ENCODE measurements around the gene KRT1. TPM values are rescaled to one million over a fixed set of nuclear protein-coding genes. Genes with fewer than 3 reads are reported as not detected.

KRT1 gene
- total RNA-seq, 2 experiments from 2014 or later = not detected

DNA sequence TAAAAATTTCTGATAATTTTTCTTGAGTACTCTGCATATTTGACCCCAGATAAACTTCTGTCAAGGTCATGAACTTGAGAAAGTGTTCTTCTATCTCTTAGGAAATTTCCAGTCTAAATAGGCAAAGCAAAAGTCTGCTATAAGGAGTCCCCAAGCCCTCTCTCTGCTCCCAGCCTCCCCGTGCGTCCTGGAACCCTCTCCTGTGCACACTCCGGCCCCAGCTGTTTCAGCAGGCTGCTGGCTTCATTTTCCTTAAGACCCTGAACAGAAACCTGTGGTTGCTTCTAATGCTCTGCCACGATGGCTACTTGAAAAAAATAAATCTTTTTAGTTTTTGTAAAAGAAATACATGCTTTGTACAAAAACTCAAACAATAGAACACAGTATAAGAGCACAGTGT is 42.9 kb downstream of the KRT1 start:
- H3K36me3 Mint-ChIP-seq (ENCODE audit: low read depth) = no peaks in the 10 kb centered on the region
- no peak for DNase-seq
- no peaks in the 10 kb centered on the region for H3K27me3 Mint-ChIP-seq (ENCODE audit: low read depth)
- intact Hi-C loops (cut with micrococcal nuclease) = no loop called here
- H3K4me3 Mint-ChIP-seq = no peak overlapping the region
- no peaks in the 10 kb centered on the region for H3K9me3 Mint-ChIP-seq
- H3K27ac Mint-ChIP-seq = no peak overlapping the region
- CTCF ChIA-PET = no interaction called here
- peaks cover 47% of the 10 kb centered on the region for H3K4me1 Mint-ChIP-seq (ENCODE audit: low read depth)

DNA sequence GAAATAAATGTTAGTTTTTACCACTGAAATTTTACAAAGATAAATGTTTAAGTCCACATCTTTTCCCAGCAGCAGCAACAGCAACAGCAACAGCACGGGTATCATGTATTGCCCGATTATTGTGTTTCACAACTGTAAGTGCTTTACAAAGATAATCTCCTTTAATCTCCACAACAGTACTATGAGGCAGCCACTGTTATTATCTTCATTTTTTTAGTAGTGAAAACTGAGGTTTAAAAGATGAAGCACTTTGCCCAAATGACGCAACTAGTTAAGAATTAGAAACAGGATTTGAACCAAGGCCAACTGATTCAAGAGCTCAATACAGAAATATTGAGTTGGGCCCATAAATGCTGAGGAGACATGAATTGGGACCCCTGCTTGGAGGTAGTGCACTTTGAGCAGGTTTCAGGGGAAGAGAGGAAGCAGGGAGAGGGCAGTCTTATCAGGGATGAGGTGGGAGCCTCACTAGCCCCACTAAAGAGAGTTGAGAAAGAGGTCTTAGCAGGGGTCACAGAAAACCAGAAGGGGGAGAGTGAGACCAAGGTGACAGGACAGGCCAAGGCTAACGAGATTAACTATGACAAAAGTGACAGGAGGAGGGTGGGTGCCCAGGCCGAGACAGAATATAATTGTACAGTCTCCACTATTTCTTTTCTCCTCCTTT is 43.5 kb downstream of the KRT1 start:
- H3K36me3 Mint-ChIP-seq (ENCODE audit: low read depth) = no peaks in the 10 kb centered on the region
- intact Hi-C loops (cut with micrococcal nuclease) = no loop called here
- CTCF ChIA-PET = no interaction called here
- DNase-seq = no peak
- H3K27ac Mint-ChIP-seq = no peak overlapping the region
- no peaks in the 10 kb centered on the region for H3K27me3 Mint-ChIP-seq (ENCODE audit: low read depth)
- no peaks in the 10 kb centered on the region for H3K9me3 Mint-ChIP-seq
- H3K4me3 Mint-ChIP-seq = no peak overlapping the region
- peaks cover 47% of the 10 kb centered on the region for H3K4me1 Mint-ChIP-seq (ENCODE audit: low read depth)

DNA sequence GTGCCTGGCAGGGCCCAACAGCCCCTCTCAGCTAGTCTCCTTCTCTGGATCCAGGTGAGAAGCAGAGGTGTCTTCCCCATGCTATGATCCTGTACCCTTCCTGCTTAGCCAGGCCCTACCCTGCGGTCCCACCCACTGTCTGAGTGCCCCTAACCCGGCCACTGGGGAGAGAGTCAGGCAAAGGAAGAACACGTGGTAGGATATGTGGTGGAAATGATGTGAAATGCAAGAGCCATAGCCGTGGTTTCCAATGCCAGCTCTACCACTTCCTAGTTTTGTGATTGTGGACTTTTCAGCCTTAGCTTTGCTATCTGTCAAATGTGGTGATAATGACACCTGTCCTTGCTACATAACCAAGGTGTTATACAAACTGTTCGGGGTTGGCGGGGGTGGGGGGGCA is 44.0 kb downstream of the KRT1 start:
- no peaks in the 10 kb centered on the region for H3K36me3 Mint-ChIP-seq (ENCODE audit: low read depth)
- H3K9me3 Mint-ChIP-seq = no peaks in the 10 kb centered on the region
- H3K27me3 Mint-ChIP-seq (ENCODE audit: low read depth) = no peaks in the 10 kb centered on the region
- intact Hi-C loops (cut with micrococcal nuclease) = no loop called here
- CTCF ChIA-PET = interaction anchor here (0.8 kb wide), 1 partner anchor 127 kb away, joined by 3 read pairs; no protein-coding TSS in a partner anchor
- DNase-seq = no peak
- no peak overlapping the region for H3K27ac Mint-ChIP-seq
- no peak overlapping the region for H3K4me3 Mint-ChIP-seq
- H3K4me1 Mint-ChIP-seq (ENCODE audit: low read depth) = peaks cover 47% of the 10 kb centered on the region

DNA sequence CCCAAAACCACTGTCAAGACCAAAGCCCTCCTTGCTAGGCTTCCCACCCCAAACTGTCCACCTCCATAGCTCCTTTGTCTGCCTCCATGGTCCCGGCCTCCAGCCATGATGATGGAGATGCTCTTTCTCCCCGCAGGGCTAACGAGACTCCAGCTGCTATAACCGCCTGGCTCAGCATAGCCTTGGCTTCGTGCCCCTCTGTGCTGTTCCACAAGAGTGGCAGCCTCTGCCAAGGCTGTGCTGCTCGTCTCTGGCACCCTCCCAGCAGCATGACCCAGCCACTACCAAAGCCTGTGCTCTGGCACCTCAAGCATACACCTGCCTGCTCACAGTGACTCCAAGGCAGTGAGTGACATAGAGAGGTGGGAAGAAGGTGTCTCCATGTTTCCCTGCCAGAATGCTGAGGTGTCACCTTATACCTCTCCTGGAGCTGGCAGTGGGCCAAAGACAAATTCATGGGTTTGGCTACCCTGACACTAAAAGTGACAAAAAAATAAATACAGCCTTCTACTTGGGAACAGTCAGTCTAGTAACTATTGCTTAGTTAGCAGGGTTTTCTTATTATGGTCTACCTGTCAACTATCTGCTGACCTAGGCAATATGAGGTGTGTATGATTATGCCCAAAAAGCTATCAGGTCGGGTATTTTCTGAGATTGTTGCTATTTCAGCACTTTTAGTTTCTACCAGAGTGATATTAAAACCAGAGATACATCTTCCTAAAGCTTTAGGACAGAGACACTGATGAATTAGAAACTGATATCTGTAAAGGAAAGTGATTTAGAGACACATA is 45.7 kb downstream of the KRT1 start:
- Mint-ChIP-seq H3K27ac (no peak overlapping the region), H3K4me1 (ENCODE audit: low read depth) (peaks cover 58% of the 10 kb centered on the region)
- CTCF ChIA-PET = interaction anchor here (0.7 to 1.5 kb wide), 3 partner anchors 46 to 236 kb away, joined by 3 to 5 read pairs (median 4); no protein-coding TSS in a partner anchor

DNA sequence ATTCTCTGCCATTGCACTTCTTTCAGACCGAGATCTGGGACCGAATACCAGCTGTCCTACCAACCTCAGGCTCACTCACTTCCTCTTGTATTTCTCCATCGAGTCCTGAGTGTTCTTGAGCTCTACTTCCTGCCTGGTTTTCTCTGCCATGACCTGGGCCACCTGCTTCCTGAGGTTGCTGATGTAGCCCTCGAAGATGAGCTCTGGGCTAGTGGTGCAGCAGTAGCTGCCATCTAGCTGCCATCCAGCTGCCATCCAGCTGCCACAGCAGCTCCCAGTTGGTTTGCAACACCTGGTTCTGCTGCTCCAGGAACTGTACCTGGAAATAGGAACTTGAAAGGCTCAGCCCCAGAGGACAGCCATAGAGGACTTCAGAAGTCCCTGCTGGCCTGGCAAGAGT is 46.8 kb downstream of the KRT1 start:
- intact Hi-C loops (cut with micrococcal nuclease) = loop anchor here (2.0 kb wide), 1 partner anchor 51 kb away; no protein-coding TSS in a partner anchor
- Mint-ChIP-seq H3K4me3 (peak overlapping the region; percentile 41), H3K9me3 (no peaks in the 10 kb centered on the region), H3K36me3 (ENCODE audit: low read depth) (no peaks in the 10 kb centered on the region), H3K27ac (peak overlapping the region; percentile 66), H3K27me3 (ENCODE audit: low read depth) (no peaks in the 10 kb centered on the region), H3K4me1 (ENCODE audit: low read depth) (peaks cover 64% of the 10 kb centered on the region)
- DNase-seq = peak; percentile 67
- CTCF ChIA-PET = interaction anchor here (0.6 to 1.5 kb wide), 4 partner anchors 27 to 276 kb away, joined by 3 to 6 read pairs (median 5); no protein-coding TSS in a partner anchor

More for the DNA sequence above, 45.7 kb downstream of the KRT1 start:
- DNase-seq = no peak
- Mint-ChIP-seq H3K4me3 (no peak overlapping the region), H3K9me3 (no peaks in the 10 kb centered on the region), H3K27me3 (ENCODE audit: low read depth) (no peaks in the 10 kb centered on the region), H3K36me3 (ENCODE audit: low read depth) (no peaks in the 10 kb centered on the region)
- intact Hi-C loops (cut with micrococcal nuclease) = no loop called here

DNA sequence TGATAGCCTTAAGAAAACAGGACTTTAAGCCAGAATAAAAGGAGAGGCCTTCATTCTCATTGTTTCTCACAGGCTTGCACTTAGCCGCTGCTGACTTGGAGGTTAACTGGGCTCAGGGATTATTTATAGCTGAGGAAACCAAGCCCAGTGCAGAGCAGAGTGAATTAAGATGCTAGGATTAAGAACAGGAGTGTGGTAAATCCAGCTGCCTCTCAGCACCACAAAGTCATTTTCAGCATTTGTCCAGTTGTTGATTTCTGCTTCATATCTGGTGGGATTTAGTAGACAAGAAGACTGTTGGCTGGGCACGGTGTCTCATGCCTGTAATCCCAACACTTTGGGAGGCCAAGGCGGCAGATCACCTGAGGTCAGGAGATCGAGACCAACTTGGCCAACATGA is 47.6 kb downstream of the KRT1 start:
- intact Hi-C loops (cut with micrococcal nuclease) = loop anchor here (2.0 kb wide), 1 partner anchor 50 kb away; no protein-coding TSS in a partner anchor
- Mint-ChIP-seq H3K27ac (no peak overlapping the region), H3K4me1 (ENCODE audit: low read depth) (peaks cover 66% of the 10 kb centered on the region), H3K27me3 (ENCODE audit: low read depth) (no peaks in the 10 kb centered on the region), H3K4me3 (no peak overlapping the region), H3K36me3 (ENCODE audit: low read depth) (no peaks in the 10 kb centered on the region), H3K9me3 (no peaks in the 10 kb centered on the region)
- no peak for DNase-seq
- CTCF ChIA-PET = interaction anchor here (1.0 to 1.1 kb wide), 2 partner anchors 15 to 26 kb away, joined by 4 to 6 read pairs; no protein-coding TSS in a partner anchor

DNA sequence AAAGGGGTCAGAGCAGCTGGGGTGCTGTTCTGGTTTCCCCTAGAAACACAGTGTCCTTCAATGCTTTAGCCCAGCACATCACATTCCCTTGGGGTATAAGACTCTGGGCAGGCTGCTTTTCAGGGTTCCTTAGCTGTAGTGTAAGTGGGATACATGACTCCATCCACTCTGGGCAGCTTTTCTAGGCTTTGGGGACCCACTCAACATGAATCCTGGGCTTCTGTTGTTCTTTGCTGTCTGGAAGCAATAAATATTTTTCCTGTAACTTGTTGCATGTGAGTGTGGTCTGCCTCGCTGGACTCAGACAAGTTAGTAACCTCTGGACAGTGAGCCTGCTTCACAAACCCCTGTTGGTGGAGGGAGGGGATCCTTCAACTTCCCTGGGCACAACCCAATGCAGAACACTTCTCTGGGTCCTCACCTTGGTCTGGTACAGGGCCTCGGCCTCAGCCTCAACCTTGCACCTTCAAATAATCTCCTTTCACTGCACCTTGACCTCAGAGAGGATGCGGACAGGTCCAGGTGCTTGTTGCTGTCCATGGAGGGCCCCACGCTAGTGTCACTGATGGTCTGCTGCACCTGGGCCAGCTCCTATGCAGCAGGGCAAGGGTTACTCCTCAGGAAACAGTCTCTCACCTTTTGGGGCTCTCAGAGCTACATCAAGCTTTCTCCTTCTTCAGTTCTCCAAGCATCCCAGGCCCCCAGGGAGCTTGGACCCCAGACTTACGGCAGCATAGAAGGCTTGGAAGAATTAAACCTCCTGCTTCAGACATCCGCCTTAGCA is 48.3 kb downstream of the KRT1 start:
- H3K4me1 Mint-ChIP-seq (ENCODE audit: low read depth) = peaks cover 72% of the 10 kb centered on the region
- CTCF ChIA-PET = interaction anchor here (0.6 to 1.2 kb wide), 5 partner anchors 14 to 610 kb away, joined by 3 to 5 read pairs (median 3); no protein-coding TSS in a partner anchor
- H3K27ac Mint-ChIP-seq = no peak overlapping the region
- no peaks in the 10 kb centered on the region for H3K36me3 Mint-ChIP-seq (ENCODE audit: low read depth)
- no peak overlapping the region for H3K4me3 Mint-ChIP-seq
- H3K27me3 Mint-ChIP-seq (ENCODE audit: low read depth) = no peaks in the 10 kb centered on the region
- no peak for DNase-seq
- no peaks in the 10 kb centered on the region for H3K9me3 Mint-ChIP-seq
- intact Hi-C loops (cut with micrococcal nuclease) = loop anchor here (2.0 kb wide), 1 partner anchor 49 kb away; no protein-coding TSS in a partner anchor

DNA sequence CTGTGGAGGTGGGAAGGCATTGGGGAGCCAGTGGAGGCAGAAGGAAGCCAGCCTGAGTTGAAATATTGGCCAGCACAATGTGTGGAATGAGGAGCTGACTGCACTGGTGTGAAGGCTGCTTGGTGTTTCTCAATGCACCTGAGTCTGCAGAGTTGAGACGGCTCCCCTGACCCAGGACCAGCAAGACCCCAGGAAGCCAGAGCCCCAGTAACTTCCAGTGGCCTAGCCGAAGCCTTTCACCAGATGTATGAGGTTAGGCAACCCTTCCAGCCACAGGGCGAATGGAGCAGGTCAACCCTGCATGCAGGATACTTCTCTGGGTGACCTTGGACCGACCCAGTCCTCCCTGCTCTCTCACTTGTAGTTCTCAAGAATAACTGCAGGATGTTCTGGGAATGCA is 48.9 kb downstream of the KRT1 start:
- H3K4me1 Mint-ChIP-seq (ENCODE audit: low read depth) = peaks cover 76% of the 10 kb centered on the region
- no peaks in the 10 kb centered on the region for H3K27me3 Mint-ChIP-seq (ENCODE audit: low read depth)
- peak overlapping the region; percentile 86 for H3K27ac Mint-ChIP-seq
- CTCF ChIA-PET = interaction anchor here (0.6 to 1.2 kb wide), 4 partner anchors 20 to 353 kb away, joined by 3 read pairs; no protein-coding TSS in a partner anchor
- H3K4me3 Mint-ChIP-seq = peak overlapping the region; percentile 69
- H3K9me3 Mint-ChIP-seq = no peaks in the 10 kb centered on the region
- no peak for DNase-seq
- intact Hi-C loops (cut with micrococcal nuclease) = no loop called here
- H3K36me3 Mint-ChIP-seq (ENCODE audit: low read depth) = no peaks in the 10 kb centered on the region

DNA sequence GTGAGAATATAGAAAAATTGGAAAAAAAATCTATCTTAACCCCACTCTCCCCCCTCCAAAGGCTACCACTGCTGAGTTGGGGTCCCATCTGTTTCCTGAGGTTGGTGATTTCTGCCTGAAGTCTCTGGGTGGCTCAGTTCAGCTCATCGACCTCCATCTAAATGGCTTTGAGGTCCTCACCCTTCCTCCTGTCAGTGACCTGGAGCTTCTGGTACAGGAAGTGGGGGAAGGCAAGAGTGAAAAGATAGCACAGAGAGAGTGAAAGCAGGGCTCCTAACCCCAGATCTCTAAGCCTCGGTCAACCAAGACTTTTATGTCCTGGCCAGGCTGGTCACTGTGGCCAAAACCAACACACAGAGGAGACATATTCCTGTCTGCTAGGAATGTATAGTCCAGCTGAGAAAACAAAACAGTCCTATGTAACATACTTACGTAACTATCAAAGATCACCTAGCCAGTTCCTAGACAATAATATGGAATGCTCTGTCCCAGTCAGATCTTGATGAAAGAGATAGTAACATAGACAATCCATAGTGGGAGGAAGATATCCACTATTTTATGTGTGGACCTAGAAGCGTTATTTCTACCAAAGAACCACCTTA is 49.5 kb downstream of the KRT1 start:
- DNase-seq = no peak
- Mint-ChIP-seq H3K27ac (peak overlapping the region; percentile 86), H3K27me3 (ENCODE audit: low read depth) (no peaks in the 10 kb centered on the region), H3K36me3 (ENCODE audit: low read depth) (no peaks in the 10 kb centered on the region), H3K4me1 (ENCODE audit: low read depth) (peaks cover 78% of the 10 kb centered on the region), H3K4me3 (peak overlapping the region; percentile 69), H3K9me3 (no peaks in the 10 kb centered on the region)
- intact Hi-C loops (cut with micrococcal nuclease) = no loop called here
- CTCF ChIA-PET = interaction anchor here (0.6 to 1.2 kb wide), 3 partner anchors 20 to 249 kb away, joined by 3 to 4 read pairs (median 3); no protein-coding TSS in a partner anchor

DNA sequence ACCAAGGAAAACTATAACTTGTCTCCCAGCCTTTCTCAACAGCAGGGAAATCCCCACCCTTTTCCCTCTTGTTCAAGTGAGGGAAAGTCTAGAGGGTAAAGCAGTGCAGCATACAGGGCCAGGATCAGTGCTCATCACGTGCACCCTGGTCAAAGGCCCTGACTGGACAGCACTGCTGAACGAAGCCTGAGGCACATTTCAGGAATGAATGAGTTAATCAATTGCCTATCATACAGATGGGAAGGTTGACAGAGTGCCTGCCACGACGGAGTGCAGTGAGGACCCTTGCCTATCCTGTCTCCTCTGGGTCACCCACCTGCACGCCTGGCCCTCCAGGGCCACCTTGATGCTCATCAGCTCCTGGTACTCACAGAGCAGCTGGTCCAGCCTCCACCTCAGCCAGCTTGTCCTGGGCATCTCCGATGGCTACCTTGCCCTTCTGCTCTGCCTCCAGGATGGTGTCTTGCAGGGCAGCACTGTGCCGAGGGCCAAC is 50.2 kb downstream of the KRT1 start:
- CTCF ChIA-PET = interaction anchor here (0.9 kb wide), 1 partner anchor 250 kb away, joined by 4 read pairs; no protein-coding TSS in a partner anchor
- H3K4me1 Mint-ChIP-seq (ENCODE audit: low read depth) = peaks cover 84% of the 10 kb centered on the region
- peak; percentile 3 for DNase-seq
- no peaks in the 10 kb centered on the region for H3K9me3 Mint-ChIP-seq
- peak overlapping the region; percentile 86 for H3K27ac Mint-ChIP-seq
- intact Hi-C loops (cut with micrococcal nuclease) = no loop called here
- no peaks in the 10 kb centered on the region for H3K27me3 Mint-ChIP-seq (ENCODE audit: low read depth)
- H3K4me3 Mint-ChIP-seq = peak overlapping the region; percentile 69
- no peaks in the 10 kb centered on the region for H3K36me3 Mint-ChIP-seq (ENCODE audit: low read depth)

DNA sequence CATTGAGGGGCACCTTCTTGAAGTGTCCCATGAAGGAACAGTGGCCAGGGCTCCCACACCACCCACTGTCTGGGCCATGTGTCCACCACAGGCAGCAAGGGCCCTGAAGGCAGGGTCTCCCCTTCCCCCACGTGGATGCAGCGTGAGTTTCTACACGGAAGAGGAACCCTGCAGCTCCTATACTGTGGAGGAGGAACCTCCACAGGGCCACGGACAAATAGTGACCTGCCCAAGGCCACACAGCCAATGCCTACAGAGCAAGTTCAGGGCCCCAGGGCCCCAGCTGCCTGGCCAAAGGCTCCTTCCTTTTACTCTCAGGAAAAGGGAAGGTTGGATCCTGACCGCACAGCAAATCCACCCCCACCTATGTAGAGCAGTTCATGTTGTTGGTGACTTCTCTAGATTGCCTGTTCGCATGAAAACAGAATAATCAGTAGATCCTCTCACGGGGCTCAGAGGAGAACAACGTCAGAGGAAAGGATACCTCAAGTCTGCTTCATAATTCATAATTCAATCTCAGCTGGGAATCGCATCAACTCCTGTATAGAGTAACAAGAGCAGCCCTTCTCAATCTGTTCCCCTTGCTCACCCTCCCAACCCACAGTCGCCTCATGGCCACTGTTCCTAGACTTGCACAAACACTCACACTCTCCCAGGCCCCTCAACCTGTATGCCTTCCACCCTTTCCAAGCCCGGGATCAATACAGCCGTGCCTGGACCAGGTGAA is 50.8 kb downstream of the KRT1 start:
- CTCF ChIA-PET = interaction anchor here (0.9 to 1.0 kb wide), 2 partner anchors 19 to 250 kb away, joined by 3 to 4 read pairs; no protein-coding TSS in a partner anchor
- no peaks in the 10 kb centered on the region for H3K27me3 Mint-ChIP-seq (ENCODE audit: low read depth)
- peak; percentile 5 for DNase-seq
- peaks cover 83% of the 10 kb centered on the region for H3K4me1 Mint-ChIP-seq (ENCODE audit: low read depth)
- peak overlapping the region; percentile 86 for H3K27ac Mint-ChIP-seq
- H3K4me3 Mint-ChIP-seq = peak overlapping the region; percentile 69
- intact Hi-C loops (cut with micrococcal nuclease) = no loop called here
- H3K9me3 Mint-ChIP-seq = no peaks in the 10 kb centered on the region
- H3K36me3 Mint-ChIP-seq (ENCODE audit: low read depth) = no peaks in the 10 kb centered on the region

Data from activated naive CD4-positive, alpha-beta T cell treated with anti-CD3 and anti-CD28 coated beads for 36 hours (primary cell).